A673 (cell line): Measurements from ENCODE around the gene PCLO. TPM values are rescaled to one million over a fixed set of nuclear protein-coding genes. Genes with fewer than 3 reads are reported as not detected.

Source experiments
- BruUV-seq: library from RNA; stranded (reverse); fragments of 400-500 nt; replicated peaks from 2 replicates; lab custom pipeline; 2021; lab: Mats Ljungman, UMichigan
- CTCF ChIA-PET: fragments of 300-600 bp; sonication (Branson Sonifier 250); formaldehyde crosslinking; loops from one replicate; lab custom pipeline; 2022; ENCODE audit warnings: antibody characterized with exemption; lab: Charles Lee
- POLR2A ChIA-PET: fragments of 300-600 bp; sonication (Branson Sonifier 250); formaldehyde crosslinking; loops from one replicate; lab custom pipeline; 2022; ENCODE audit warnings: antibody characterized with exemption; ENCODE audit not compliant: low non-redundant PET; lab: Charles Lee
- DNase-seq: peaks from one replicate; pipeline ENCODE4 v3.0.0-alpha.2; 2015; ENCODE audit warnings: low spot score
- H3K27ac ChIP-seq: fragments of 200-600 bp; sonication (generic); 2 replicates; pipeline ENCODE4 v1.5.1; 2016; ENCODE audit warnings: mixed run types, low read depth, mild to moderate bottlenecking, mixed read lengths, antibody characterized with exemption, low read length; ENCODE audit not compliant: poor library complexity, severe bottlenecking
- H3K27me3 ChIP-seq: fragments of 200-600 bp; sonication (generic); replicated peaks from 2 replicates; pipeline ENCODE4 v1.6.1; 2017; ENCODE audit warnings: mixed run types, low read depth, mild to moderate bottlenecking, mixed read lengths, antibody characterized with exemption, low read length; ENCODE audit not compliant: insufficient read depth, poor library complexity
- H3K36me3 ChIP-seq: fragments of 200-600 bp; sonication (generic); 2 replicates; pipeline ENCODE4 v1.6.1; 2016; ENCODE audit warnings: mixed run types, mild to moderate bottlenecking, mixed read lengths, antibody characterized with exemption, low read length; ENCODE audit not compliant: insufficient read depth, poor library complexity, severe bottlenecking
- H3K4me1 ChIP-seq: fragments of 200-600 bp; sonication (generic); 2 replicates; pipeline ENCODE4 v1.6.1; 2017; ENCODE audit warnings: mixed run types, mild to moderate bottlenecking, mixed read lengths, antibody characterized with exemption, low read length; ENCODE audit not compliant: insufficient read depth, poor library complexity, severe bottlenecking
- H3K4me3 ChIP-seq: fragments of 200-600 bp; sonication (generic); 2 replicates; pipeline ENCODE4 v1.5.1; 2016; ENCODE audit warnings: low read depth, mixed run types, mild to moderate bottlenecking, mixed read lengths, low read length; ENCODE audit not compliant: poor library complexity, severe bottlenecking
- H3K9me3 ChIP-seq: fragments of 200-600 bp; sonication (generic); 2 replicates; pipeline ENCODE4 v1.6.1; 2016; ENCODE audit warnings: mixed run types, low read depth, mild to moderate bottlenecking, mixed read lengths, antibody characterized with exemption, low read length; ENCODE audit not compliant: poor library complexity, severe bottlenecking
- CTCF ChIP-seq: fragments of 300-800, 200-600 bp; sonication (generic); conservative IDR thresholded peaks from 2 replicates; pipeline ENCODE4 v1.5.1; 2017; ENCODE audit warnings: low read depth, mild to moderate bottlenecking, antibody characterized with exemption, low read length, moderate library complexity, mixed read lengths
- EZH2 ChIP-seq: fragments of 200-600 bp; sonication (generic); IDR thresholded peaks from 2 replicates; pipeline ENCODE4 v1.6.1; 2017; ENCODE audit warnings: borderline replicate concordance, low read depth, mild to moderate bottlenecking, mixed read lengths, antibody characterized with exemption, low read length; ENCODE audit not compliant: poor library complexity, severe bottlenecking
- intact Hi-C: fragments of 100-400 bp; cut with micrococcal nuclease; formaldehyde crosslinking; loops from one replicate; pipeline ENCODE4 v1.10.0; 2022; ENCODE audit not compliant: unreplicated experiment
- total RNA-seq: library from RNA; stranded (reverse); gene quantifications from 2 replicates; pipeline ENCODE4 v1.2.3, GENCODE V29; 2021

The PCLO gene
- total RNA-seq, 1 experiment from 2014 or later, result 2.1 TPM

DNA sequence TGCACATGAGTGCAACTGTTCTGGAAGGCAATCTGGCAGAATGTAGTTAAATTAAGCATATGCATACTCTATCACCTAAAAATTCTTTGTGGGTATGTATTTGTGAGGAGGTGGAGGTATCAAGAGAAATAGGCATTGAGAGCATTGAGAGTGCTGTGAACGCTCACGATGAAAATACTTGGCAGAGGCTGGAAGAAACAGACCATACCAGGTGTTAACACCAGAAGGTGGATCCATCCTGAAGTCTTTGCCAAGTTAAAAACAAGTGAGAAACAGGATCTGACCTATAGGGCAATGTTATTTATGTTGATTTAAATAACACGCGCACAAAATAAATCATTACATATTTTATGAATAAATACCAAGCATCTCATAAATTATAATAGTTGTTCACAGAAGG, 311.6 kb downstream of the PCLO start:
- BruUV-seq, result no TSS peak
- no peaks in the 10 kb centered on the region for H3K36me3 ChIP-seq
- intact Hi-C loops, result no loop called here
- no peak for DNase-seq
- ChIA-PET CTCF (no interaction called here), POLR2A (no interaction called here)
- no peak overlapping the region for H3K27ac ChIP-seq
- no peaks in the 10 kb centered on the region for H3K27me3 ChIP-seq
- no peak overlapping the region for H3K4me3 ChIP-seq
- no peak for TF ChIP-seq EZH2
- TF ChIP-seq CTCF, result no peak
- no peaks in the 10 kb centered on the region for H3K4me1 ChIP-seq
- no peaks in the 10 kb centered on the region for H3K9me3 ChIP-seq

- Histone ChIP-seq H3K4me3 (no peak overlapping the region), H3K36me3 (no peaks in the 10 kb centered on the region), H3K27ac (no peak overlapping the region), H3K9me3 (peaks cover 6% of the 10 kb centered on the region), H3K4me1 (peaks cover 21% of the 10 kb centered on the region), H3K27me3 (no peaks in the 10 kb centered on the region)
- TF ChIP-seq CTCF, result no peak
- TF ChIP-seq EZH2, result no peak
- no peak for DNase-seq
- no TSS peak for BruUV-seq
- ChIA-PET POLR2A (no interaction called here), CTCF (no interaction called here)
- intact Hi-C loops, result no loop called here
Measured at GRCh38 chr7:82841828-82842227, 320.9 kb downstream of the PCLO start.

GRCh38 chr7:82840061-82840460, 322.6 kb downstream of the PCLO start:
- intact Hi-C loops, result no loop called here
- Histone ChIP-seq H3K9me3 (peaks cover 6% of the 10 kb centered on the region), H3K27me3 (no peaks in the 10 kb centered on the region), H3K27ac (no peak overlapping the region), H3K36me3 (no peaks in the 10 kb centered on the region), H3K4me3 (no peak overlapping the region), H3K4me1 (peaks cover 21% of the 10 kb centered on the region)
- ChIA-PET CTCF (interaction anchor here (0.8 kb wide), 1 partner anchor 30 kb away, joined by 3 read pairs; no protein-coding TSS in a partner anchor), POLR2A (no interaction called here)
- no TSS peak for BruUV-seq
- no peak for TF ChIP-seq CTCF
- TF ChIP-seq EZH2, result no peak
- DNase-seq, result no peak
